Neural progenitor cell (in vitro differentiated cells): ENCODE measurements around the gene ZNF280C. TPM values are rescaled to one million over a fixed set of nuclear protein-coding genes. Genes with fewer than 3 reads are reported as not detected.

Experiments used
- DNase-seq: peaks from one replicate; pipeline ENCODE4 v3.0.0-alpha.2; 2016; ENCODE audit warnings: low spot score
- H2AFZ ChIP-seq: fragments of 200-600 bp; sonication (generic); replicated peaks from 2 replicates; pipeline ENCODE4 v1.6.1; 2016; ENCODE audit warnings: antibody characterized with exemption
- H3F3A ChIP-seq: fragments of 200-600 bp; sonication (generic); 2 replicates; pipeline ENCODE4 v1.6.1; 2016; ENCODE audit warnings: antibody characterized with exemption, low read depth
- H3K27ac ChIP-seq: fragments of 200-600 bp; sonication (generic); 2 replicates; pipeline ENCODE4 v1.5.1; 2016; ENCODE audit warnings: mild to moderate bottlenecking
- H3K27me3 ChIP-seq: fragments of 200-600 bp; sonication (generic); 2 replicates; pipeline ENCODE4 v1.6.1; 2016; ENCODE audit warnings: mild to moderate bottlenecking, moderate library complexity
- H3K36me3 ChIP-seq: fragments of 200-600 bp; sonication (generic); 2 replicates; pipeline ENCODE4 v1.5.1; 2016
- H3K4me1 ChIP-seq: fragments of 200-600 bp; sonication (generic); 2 replicates; pipeline ENCODE4 v1.6.1; 2016; ENCODE audit warnings: mixed run types
- H3K4me2 ChIP-seq: fragments of 200-600 bp; sonication (generic); 2 replicates; pipeline ENCODE4 v1.6.1; 2016
- H3K4me3 ChIP-seq: fragments of 200-600 bp; sonication (generic); 2 replicates; pipeline ENCODE4 v1.5.1; 2016
- H3K79me2 ChIP-seq: fragments of 200-600 bp; sonication (generic); 2 replicates; pipeline ENCODE4 v1.6.1; 2016; ENCODE audit warnings: low read depth
- H3K9ac ChIP-seq: fragments of 200-600 bp; sonication (generic); 2 replicates; pipeline ENCODE4 v1.6.1; 2016
- H3K9me3 ChIP-seq: fragments of 200-600 bp; sonication (generic); 2 replicates; pipeline ENCODE4 v1.5.1; 2016; ENCODE audit warnings: low read depth
- H4K20me1 ChIP-seq: fragments of 200-600 bp; sonication (generic); 2 replicates; pipeline ENCODE4 v1.6.1; 2016; ENCODE audit warnings: low read depth
- H3K27ac Mint-ChIP-seq: 3 replicates; pipeline ENCODE4 v1.8.0; 2021; ENCODE audit warnings: mixed read lengths
- H3K27me3 Mint-ChIP-seq: 2 replicates; pipeline ENCODE4 v1.8.0; 2022; ENCODE audit warnings: low read depth, mild to moderate bottlenecking, inconsistent platforms, moderate library complexity, mixed read lengths; ENCODE audit not compliant: insufficient read depth
- H3K36me3 Mint-ChIP-seq: 3 replicates; pipeline ENCODE4 v1.8.0; 2021; ENCODE audit warnings: mixed read lengths
- H3K4me1 Mint-ChIP-seq: 3 replicates; pipeline ENCODE4 v1.8.0; 2021; ENCODE audit warnings: mixed read lengths
- H3K4me3 Mint-ChIP-seq: 3 replicates; pipeline ENCODE4 v1.8.0; 2021; ENCODE audit warnings: mild to moderate bottlenecking, moderate library complexity, mixed read lengths
- H3K9me3 Mint-ChIP-seq: 3 replicates; pipeline ENCODE4 v1.8.0; 2020; ENCODE audit warnings: mixed read lengths
- EZH2 ChIP-seq: fragments of 200-600 bp; sonication (generic); IDR thresholded peaks from 2 replicates; pipeline ENCODE4 v1.6.1; 2017; ENCODE audit warnings: antibody characterized with exemption, mild to moderate bottlenecking, moderate library complexity
- EZH2phosphoT487 ChIP-seq: fragments of 200-600 bp; sonication (generic); IDR thresholded peaks from 2 replicates; pipeline ENCODE4 v1.6.1; 2017; ENCODE audit warnings: antibody characterized with exemption
- total RNA-seq: library from RNA; depleted of rRNA; stranded (reverse); fragments of >200 nt; gene quantifications from 2 replicates; pipeline ENCODE4 v1.2.3, GENCODE V29; 2015; ENCODE audit warnings: low replicate concordance
- TF ChIP-seq, protein P1 (sequence below): fragments of 200-600 bp; sonication (generic); IDR thresholded peaks from 2 replicates; pipeline ENCODE4 v1.5.1; 2017; ENCODE audit warnings: antibody characterized with exemption, mild to moderate bottlenecking

The ZNF280C gene
- 33.1 and 41.8 TPM in 2 replicates for total RNA-seq

GRCh38 chrX:130268449-130269170 lies at the start of gene ZNF280C:
Gene ZNF280C, minus strand, starts transcription at chrX:130268899. Its CDS starts 8,450 bp downstream, at chrX:130260449.
- no peaks in the 10 kb centered on the region for H4K20me1 ChIP-seq
- peaks cover 2% of the 10 kb centered on the region for H3K9me3 ChIP-seq
- peaks cover 26% of the 10 kb centered on the region for H3K9me3 Mint-ChIP-seq
- peak within 1 kb of the TSS; percentile 99 for H3K4me3 Mint-ChIP-seq
- H3K27me3 Mint-ChIP-seq = peaks cover 5% of the 10 kb centered on the region
- peaks cover 8% of the 10 kb centered on the region for H3F3A ChIP-seq
- peak within 1 kb of the TSS; percentile 98 for H3K27ac Mint-ChIP-seq
- H3K27ac ChIP-seq = peak within 1 kb of the TSS; percentile 95
- peaks cover 46% of the 10 kb centered on the region for H3K79me2 ChIP-seq
- DNase-seq = peak; percentile 84
- H3K36me3 ChIP-seq = no peaks in the 10 kb centered on the region
- peaks cover 8% of the 10 kb centered on the region for H3K4me1 Mint-ChIP-seq
- H3K36me3 Mint-ChIP-seq = peaks cover 15% of the 10 kb centered on the region
- H3K4me2 ChIP-seq = peak within 1 kb of the TSS; percentile 79
- H3K4me3 ChIP-seq = peak within 1 kb of the TSS; percentile 64
- no peaks in the 10 kb centered on the region for H3K27me3 ChIP-seq
- TF ChIP-seq, protein P1, sequence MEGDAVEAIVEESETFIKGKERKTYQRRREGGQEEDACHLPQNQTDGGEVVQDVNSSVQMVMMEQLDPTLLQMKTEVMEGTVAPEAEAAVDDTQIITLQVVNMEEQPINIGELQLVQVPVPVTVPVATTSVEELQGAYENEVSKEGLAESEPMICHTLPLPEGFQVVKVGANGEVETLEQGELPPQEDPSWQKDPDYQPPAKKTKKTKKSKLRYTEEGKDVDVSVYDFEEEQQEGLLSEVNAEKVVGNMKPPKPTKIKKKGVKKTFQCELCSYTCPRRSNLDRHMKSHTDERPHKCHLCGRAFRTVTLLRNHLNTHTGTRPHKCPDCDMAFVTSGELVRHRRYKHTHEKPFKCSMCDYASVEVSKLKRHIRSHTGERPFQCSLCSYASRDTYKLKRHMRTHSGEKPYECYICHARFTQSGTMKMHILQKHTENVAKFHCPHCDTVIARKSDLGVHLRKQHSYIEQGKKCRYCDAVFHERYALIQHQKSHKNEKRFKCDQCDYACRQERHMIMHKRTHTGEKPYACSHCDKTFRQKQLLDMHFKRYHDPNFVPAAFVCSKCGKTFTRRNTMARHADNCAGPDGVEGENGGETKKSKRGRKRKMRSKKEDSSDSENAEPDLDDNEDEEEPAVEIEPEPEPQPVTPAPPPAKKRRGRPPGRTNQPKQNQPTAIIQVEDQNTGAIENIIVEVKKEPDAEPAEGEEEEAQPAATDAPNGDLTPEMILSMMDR = peak; percentile 30
- TF ChIP-seq EZH2phosphoT487 = no peak
- no peak for TF ChIP-seq EZH2
- no peak within 1 kb of the TSS for H2AFZ ChIP-seq
- peak within 1 kb of the TSS; percentile 54 for H3K9ac ChIP-seq
- no peaks in the 10 kb centered on the region for H3K4me1 ChIP-seq

DNA sequence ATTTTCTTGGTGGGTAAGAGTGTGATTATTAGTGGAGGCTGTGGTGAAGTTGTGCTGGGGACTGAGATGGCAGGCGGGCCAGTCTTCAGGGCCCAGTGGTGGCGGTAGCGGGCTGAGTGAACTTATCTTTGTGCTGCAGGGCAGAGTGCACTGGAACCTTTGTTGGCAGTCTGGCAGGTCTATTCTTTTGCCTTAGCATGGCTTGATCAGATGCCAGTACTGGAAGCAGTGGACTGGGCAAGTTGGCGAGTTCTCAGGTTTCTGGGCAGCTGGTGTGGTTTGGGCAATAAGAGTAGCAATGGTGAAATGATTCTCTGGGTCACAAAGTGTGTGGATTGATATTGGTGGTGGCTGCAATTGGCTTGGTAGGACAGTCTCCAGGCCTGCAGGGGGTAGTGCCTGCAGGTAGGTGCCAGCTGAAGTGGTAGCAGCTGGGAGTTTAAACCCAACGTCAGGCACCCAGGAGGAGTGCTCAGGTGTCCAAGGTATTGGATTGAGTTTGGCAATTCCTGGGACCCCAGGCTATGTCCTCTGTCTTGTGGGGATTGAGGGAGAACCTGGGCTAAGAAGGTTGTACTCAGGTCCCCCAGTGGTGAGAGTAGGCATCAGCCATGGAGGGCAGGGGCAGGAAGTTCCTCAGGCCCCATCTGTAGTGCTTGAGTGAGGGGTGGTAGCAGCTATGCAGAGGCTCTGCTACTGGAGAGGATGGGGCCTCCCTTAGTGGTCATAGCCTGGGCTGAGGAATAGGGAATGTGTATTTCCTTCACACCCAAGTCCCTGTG lies 36.1 kb upstream of the ZNF280C start:
- TF ChIP-seq EZH2 = no peak
- TF ChIP-seq EZH2phosphoT487 = no peak
- TF ChIP-seq, protein P1 = no peak
- DNase-seq = no peak
- Histone ChIP-seq H2AFZ (no peak overlapping the region), H3K27me3 (no peaks in the 10 kb centered on the region), H3K4me1 (no peaks in the 10 kb centered on the region), H3K9me3 (peaks cover 6% of the 10 kb centered on the region), H4K20me1 (no peaks in the 10 kb centered on the region), H3K4me3 (no peak overlapping the region), H3K27ac (no peak overlapping the region), H3K4me2 (no peak overlapping the region), H3F3A (no peaks in the 10 kb centered on the region), H3K79me2 (no peaks in the 10 kb centered on the region), H3K9ac (no peak overlapping the region), H3K36me3 (no peaks in the 10 kb centered on the region)
- Mint-ChIP-seq H3K27ac (peak overlapping the region; percentile 27), H3K27me3 (peaks cover 2% of the 10 kb centered on the region), H3K4me3 (no peak overlapping the region), H3K9me3 (no peaks in the 10 kb centered on the region), H3K4me1 (no peaks in the 10 kb centered on the region), H3K36me3 (no peaks in the 10 kb centered on the region)

- Mint-ChIP-seq H3K4me3 (no peak overlapping the region), H3K9me3 (no peaks in the 10 kb centered on the region), H3K36me3 (no peaks in the 10 kb centered on the region), H3K27ac (no peak overlapping the region), H3K4me1 (no peaks in the 10 kb centered on the region), H3K27me3 (peaks cover 2% of the 10 kb centered on the region)
- H3K79me2 ChIP-seq = no peaks in the 10 kb centered on the region
- no peaks in the 10 kb centered on the region for H3K36me3 ChIP-seq
- no peak overlapping the region for H3K9ac ChIP-seq
- H3K4me2 ChIP-seq = no peak overlapping the region
- H3K4me3 ChIP-seq = no peak overlapping the region
- no peaks in the 10 kb centered on the region for H4K20me1 ChIP-seq
- no peaks in the 10 kb centered on the region for H3K27me3 ChIP-seq
- H2AFZ ChIP-seq = no peak overlapping the region
- DNase-seq = no peak
- no peak for TF ChIP-seq EZH2
- TF ChIP-seq, protein P1 = no peak
- TF ChIP-seq EZH2phosphoT487 = no peak
- H3F3A ChIP-seq = no peaks in the 10 kb centered on the region
- H3K4me1 ChIP-seq = no peaks in the 10 kb centered on the region
- no peak overlapping the region for H3K27ac ChIP-seq
- peaks cover 6% of the 10 kb centered on the region for H3K9me3 ChIP-seq
Observed at GRCh38 chrX:130301977-130302376, 33.3 kb upstream of the ZNF280C start.
